NCI-H2171 (cell line): ENCODE measurements around the gene FOSL2.

Experiments
- DNase-seq: peaks from one replicate; lab custom pipeline; 2025; lab: John Stamatoyannopoulos, UW

Gene FOSL2

GRCh38 chr2:28432362-28432761 lies 39.7 kb downstream of the FOSL2 start:
- DNase-seq = no peak

GRCh38 chr2:28433215-28433614 lies 40.6 kb downstream of the FOSL2 start:
- DNase-seq = no peak

GRCh38 chr2:28433935-28434599 lies 41.4 kb downstream of the FOSL2 start:
- DNase-seq = no peak

GRCh38 chr2:28434600-28434989 lies 41.9 kb downstream of the FOSL2 start:
- peak; percentile 15 for DNase-seq

- DNase-seq = no peak
Measured at GRCh38 chr2:28435241-28435640, 42.6 kb downstream of the FOSL2 start.

GRCh38 chr2:28435814-28436351 lies 43.2 kb downstream of the FOSL2 start:
- DNase-seq = no peak

GRCh38 chr2:28436525-28437051 lies 43.9 kb downstream of the FOSL2 start:
- DNase-seq = no peak

- no peak for DNase-seq
Measured at GRCh38 chr2:28437149-28437835, 44.6 kb downstream of the FOSL2 start.

- DNase-seq = no peak
Measured at GRCh38 chr2:28437918-28438317, 45.3 kb downstream of the FOSL2 start.

GRCh38 chr2:28438532-28439063 lies 45.9 kb downstream of the FOSL2 start:
- DNase-seq = no peak

- no peak for DNase-seq
Measured at GRCh38 chr2:28439127-28439526, 46.5 kb downstream of the FOSL2 start.

- no peak for DNase-seq
Measured at GRCh38 chr2:28439763-28440162, 47.1 kb downstream of the FOSL2 start.

- no peak for DNase-seq
Measured at GRCh38 chr2:28442328-28442727, 49.7 kb downstream of the FOSL2 start.

GRCh38 chr2:28444956-28445355 lies 52.3 kb downstream of the FOSL2 start:
- DNase-seq = no peak

GRCh38 chr2:28445448-28446258 lies 53.0 kb downstream of the FOSL2 start:
- DNase-seq = no peak

- no peak for DNase-seq
Measured at GRCh38 chr2:28446531-28446930, 53.9 kb downstream of the FOSL2 start.

- DNase-seq = no peak
Measured at GRCh38 chr2:28447086-28447485, 54.4 kb downstream of the FOSL2 start.

GRCh38 chr2:28447943-28448792 lies 55.5 kb downstream of the FOSL2 start:
- no peak for DNase-seq

- DNase-seq = no peak
Measured at GRCh38 chr2:28448793-28449100, 56.1 kb downstream of the FOSL2 start.

- no peak for DNase-seq
Measured at GRCh38 chr2:28449126-28449487, 56.4 kb downstream of the FOSL2 start.
